ENCODE results near the gene B3GNT8.
"Not testable (repeated sequence)": the region's sequence is repeated elsewhere in the genome, so short reads cannot be mapped to it uniquely, and the experiment has no call there.

B3GNT8 gene

DNA sequence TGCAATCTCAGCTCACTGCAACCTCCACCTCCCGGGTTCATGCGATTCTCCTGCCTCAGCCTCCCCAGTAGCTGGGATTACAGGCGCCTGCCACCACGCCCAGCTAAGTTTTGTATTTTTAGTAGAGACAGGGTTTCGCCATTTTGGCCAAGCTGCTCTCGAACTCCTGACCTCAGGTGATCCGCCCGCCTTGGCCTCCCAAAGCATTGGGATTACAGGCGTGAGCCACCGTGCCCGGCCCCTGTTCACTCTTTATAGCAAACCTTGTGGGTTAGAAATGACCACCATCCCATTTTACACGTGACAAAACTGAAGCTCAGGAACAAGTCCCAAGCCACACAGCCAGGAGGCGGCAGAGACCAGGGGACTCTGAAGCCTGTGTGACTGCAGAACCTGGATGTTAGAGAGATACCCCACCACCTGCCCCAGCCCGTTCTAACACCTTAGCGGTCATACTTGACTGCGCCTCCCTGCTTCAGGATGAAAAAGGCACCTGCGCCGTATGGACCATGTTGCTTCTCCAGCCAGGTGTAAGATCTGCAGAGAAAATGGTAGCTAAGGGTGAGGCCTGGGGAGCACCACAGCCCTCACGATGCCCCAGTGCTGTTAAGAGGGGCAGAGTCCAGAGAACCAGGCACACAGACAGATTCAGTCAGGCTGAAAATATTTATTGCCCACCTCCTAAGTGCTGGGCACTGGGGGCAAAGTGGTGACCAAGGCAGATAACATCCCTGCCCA lies 8.9 kb upstream of the B3GNT8 start:
- TF ChIP-seq, protein P1, sequence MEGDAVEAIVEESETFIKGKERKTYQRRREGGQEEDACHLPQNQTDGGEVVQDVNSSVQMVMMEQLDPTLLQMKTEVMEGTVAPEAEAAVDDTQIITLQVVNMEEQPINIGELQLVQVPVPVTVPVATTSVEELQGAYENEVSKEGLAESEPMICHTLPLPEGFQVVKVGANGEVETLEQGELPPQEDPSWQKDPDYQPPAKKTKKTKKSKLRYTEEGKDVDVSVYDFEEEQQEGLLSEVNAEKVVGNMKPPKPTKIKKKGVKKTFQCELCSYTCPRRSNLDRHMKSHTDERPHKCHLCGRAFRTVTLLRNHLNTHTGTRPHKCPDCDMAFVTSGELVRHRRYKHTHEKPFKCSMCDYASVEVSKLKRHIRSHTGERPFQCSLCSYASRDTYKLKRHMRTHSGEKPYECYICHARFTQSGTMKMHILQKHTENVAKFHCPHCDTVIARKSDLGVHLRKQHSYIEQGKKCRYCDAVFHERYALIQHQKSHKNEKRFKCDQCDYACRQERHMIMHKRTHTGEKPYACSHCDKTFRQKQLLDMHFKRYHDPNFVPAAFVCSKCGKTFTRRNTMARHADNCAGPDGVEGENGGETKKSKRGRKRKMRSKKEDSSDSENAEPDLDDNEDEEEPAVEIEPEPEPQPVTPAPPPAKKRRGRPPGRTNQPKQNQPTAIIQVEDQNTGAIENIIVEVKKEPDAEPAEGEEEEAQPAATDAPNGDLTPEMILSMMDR (conservative IDR thresholded peaks at IDR 0.05), result no peak
- TF ChIP-seq ZFX (IDR thresholded peaks at IDR 0.05), result no peak
- no peak overlapping the region for H3K27ac ChIP-seq

DNA sequence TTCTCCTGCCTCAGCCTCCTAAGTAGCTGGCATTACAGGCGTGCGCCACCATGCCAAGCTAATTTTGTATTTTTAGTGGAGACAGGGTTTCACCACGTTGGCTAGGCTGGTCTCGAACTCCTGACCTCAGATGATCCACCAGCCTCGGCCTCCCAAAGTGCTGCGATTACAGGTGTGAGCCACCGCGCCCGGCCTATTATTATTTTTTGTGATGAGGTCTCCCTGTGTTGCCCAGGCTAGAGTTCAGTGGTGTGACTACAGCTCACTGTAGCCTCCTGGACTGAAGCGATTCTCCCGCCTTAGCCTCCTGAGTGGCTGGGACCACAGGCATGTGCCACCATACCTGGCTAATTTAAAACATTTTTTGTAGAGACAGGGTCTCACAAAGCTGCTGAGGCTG lies 8.2 kb upstream of the B3GNT8 start:
- not testable (repeated sequence) for H3K27ac ChIP-seq

DNA sequence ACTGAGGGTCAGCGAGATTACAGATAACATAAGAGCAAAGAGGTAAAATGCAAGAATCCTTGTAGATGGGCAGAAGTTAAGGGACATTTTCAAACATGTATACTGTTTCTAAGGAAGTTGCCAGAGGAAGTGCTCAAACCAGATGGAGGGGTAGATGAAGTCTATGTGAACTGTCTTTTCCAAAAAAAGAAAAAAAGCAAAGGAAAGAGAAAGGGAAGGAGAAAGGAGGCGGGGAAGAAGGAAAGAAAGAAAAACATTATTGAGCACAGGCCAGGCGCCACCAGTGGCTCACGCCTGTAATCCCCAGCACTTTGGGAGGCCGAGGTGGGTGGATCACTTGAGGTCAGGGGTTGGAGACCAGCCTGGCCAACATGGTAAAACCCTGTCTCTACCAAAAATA lies 7.3 kb upstream of the B3GNT8 start:
- TF ChIP-seq ZFX (IDR thresholded peaks at IDR 0.05), result no peak
- TF ChIP-seq, protein P1 (conservative IDR thresholded peaks at IDR 0.05), result no peak
- H3K27ac ChIP-seq, result no peak overlapping the region

DNA sequence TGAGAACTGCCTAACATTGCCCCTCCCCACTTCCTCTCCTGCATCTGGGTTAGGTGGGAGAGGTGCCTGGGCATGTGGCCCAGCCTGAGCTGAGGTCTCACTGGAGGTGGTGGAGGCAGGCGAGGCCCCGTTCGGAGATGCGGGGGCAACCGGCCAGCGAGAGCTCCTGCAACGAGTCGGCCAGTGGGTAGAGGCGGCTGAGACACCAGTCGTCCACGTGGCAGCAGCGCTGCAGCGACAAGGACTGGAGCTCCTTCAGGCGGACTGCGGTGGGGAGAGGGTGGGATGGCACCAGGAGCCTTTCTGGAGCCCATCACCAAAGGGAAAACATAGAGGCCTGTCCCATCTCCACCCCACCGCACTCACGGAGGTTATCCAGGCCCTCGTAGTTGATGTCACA lies 6.0 kb upstream of the B3GNT8 start:
- TF ChIP-seq, protein P1 (conservative IDR thresholded peaks at IDR 0.05), result no peak
- no peak for TF ChIP-seq ZFX (IDR thresholded peaks at IDR 0.05)
- no peak overlapping the region for H3K27ac ChIP-seq

- H3K27ac ChIP-seq, result no peak overlapping the region
Measured at GRCh38 chr19:41431426-41432386, 4.5 kb upstream of the B3GNT8 start.

GRCh38 chr19:41430922-41431321 lies 3.7 kb upstream of the B3GNT8 start:
- H3K27ac ChIP-seq, result no peak overlapping the region

More at GRCh38 chr19:41431426-41432386, 4.5 kb upstream of the B3GNT8 start:
- no peak for TF ChIP-seq ZFX (IDR thresholded peaks at IDR 0.05)
- TF ChIP-seq, protein P1 (conservative IDR thresholded peaks at IDR 0.05), result peak; percentile 1; the same call in 1 of the 2 replicates

DNA sequence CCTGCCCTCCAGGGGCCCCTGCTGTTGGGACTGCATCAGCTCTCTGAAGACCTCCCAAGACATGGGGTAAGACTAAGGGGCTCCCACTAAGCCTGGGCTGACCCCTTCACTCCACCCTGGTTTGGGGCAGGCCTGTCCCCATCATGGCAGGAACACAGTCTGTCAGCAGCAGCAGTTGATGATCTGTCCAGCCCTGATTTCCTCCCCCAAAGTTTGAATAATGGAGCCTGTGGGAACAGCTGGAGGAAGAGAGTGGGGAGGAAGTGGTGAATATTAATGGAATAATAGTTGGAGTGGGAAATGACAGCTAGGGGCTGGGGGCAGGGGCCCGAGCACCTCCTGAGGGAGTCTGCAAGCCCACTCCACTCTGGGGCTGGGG lies 1.3 kb upstream of the B3GNT8 start:
- TF ChIP-seq, protein P1 (conservative IDR thresholded peaks at IDR 0.05), result no peak
- TF ChIP-seq ZFX (IDR thresholded peaks at IDR 0.05), result no peak
- H3K27ac ChIP-seq, result no peak overlapping the region

More at GRCh38 chr19:41430922-41431321, 3.7 kb upstream of the B3GNT8 start:
- TF ChIP-seq, protein P1 (conservative IDR thresholded peaks at IDR 0.05), result no peak
- no peak for TF ChIP-seq ZFX (IDR thresholded peaks at IDR 0.05)
